Stimulated activated CD8-positive, alpha-beta memory T cell treated with anti-CD3 and anti-CD28 coated beads, Interleukin-7, amount 100 ng/mL, for 1 hour (primary cell): ENCODE results near the gene CABP4.
"Not testable (repeated sequence)": the region's sequence is repeated elsewhere in the genome, so short reads cannot be mapped to it uniquely, and the experiment has no call there.

Experiments used
- DNase-seq, 2 donors: peaks; one replicate each; pipeline ENCODE4 v3.0.0-alpha.2; 2020; ENCODE audit warnings: low read depth in 2 of 2

Gene CABP4

GRCh38 chr11:67453816-67454732, 1.1 kb upstream of the CABP4 start:
- no peak for DNase-seq

DNA sequence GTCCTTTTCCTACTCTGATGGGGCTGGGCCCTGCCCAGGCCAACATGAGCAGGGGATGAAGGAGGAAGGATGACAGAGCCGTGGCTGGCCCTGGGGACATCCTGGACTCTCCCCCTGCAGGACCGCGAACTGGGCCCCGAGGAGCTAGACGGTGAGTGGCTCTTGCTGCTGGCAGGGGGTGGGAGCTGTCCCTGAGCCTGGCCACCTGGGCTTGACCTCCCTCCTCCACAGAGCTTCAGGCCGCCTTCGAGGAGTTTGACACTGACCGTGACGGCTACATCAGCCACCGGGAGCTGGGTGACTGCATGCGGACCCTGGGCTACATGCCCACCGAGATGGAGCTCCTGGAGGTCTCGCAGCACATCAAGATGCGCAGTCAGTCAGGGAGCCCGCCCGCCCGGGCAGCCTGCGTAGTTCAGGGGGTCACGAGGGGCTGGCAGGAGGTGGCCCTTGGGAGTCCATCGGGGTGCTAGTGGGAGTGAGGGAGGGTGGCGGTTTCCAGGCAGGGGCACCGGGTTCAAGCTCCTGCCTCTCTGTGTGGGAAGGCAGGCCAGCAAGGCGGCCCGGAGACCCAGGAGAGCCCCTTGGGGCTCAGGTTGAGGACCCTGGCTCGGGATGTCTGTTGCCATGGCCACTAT, 1.0 kb downstream of the CABP4 start:
- DNase-seq, result no peak

DNA sequence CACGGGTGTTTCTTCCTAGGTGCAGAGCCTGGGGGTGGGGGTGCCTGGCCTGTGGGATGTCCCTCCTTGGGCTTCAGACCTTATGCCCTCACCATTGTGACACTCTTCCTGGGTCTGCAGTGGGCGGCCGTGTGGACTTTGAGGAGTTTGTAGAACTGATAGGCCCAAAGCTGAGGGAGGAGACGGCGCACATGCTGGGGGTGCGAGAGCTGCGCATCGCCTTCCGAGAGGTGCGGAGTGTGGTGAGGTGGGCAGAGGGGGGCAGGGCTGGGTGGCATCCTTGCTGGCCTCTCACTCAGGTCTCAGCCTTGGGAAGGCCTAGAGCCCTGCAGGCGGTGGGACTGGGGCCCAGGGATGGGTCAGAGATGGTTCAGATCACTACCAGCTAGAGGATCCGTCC, 2.3 kb downstream of the CABP4 start:
- no peak for DNase-seq

DNA sequence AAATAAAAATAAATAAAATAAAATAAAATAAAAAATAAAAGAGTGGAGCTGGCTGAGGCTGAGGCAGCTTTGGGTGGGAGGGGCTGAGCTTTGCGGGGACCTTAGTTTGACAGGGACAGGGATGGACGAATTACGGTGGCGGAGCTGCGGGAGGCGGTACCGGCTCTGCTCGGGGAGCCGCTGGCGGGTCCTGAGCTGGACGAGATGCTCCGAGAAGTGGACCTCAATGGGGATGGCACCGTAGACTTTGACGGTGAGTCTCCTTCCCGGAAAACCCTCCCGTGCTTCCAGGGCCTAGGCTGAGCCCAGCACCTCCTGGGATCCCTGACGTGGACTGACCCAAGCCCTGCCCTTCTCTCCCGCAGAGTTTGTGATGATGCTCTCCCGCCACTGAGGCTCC, 3.1 kb downstream of the CABP4 start:
- no peak for DNase-seq

- no peak for DNase-seq
Measured at GRCh38 chr11:67463186-67463585, 8.0 kb downstream of the CABP4 start.

GRCh38 chr11:67463680-67464410, 8.7 kb downstream of the CABP4 start:
- no peak for DNase-seq

DNA sequence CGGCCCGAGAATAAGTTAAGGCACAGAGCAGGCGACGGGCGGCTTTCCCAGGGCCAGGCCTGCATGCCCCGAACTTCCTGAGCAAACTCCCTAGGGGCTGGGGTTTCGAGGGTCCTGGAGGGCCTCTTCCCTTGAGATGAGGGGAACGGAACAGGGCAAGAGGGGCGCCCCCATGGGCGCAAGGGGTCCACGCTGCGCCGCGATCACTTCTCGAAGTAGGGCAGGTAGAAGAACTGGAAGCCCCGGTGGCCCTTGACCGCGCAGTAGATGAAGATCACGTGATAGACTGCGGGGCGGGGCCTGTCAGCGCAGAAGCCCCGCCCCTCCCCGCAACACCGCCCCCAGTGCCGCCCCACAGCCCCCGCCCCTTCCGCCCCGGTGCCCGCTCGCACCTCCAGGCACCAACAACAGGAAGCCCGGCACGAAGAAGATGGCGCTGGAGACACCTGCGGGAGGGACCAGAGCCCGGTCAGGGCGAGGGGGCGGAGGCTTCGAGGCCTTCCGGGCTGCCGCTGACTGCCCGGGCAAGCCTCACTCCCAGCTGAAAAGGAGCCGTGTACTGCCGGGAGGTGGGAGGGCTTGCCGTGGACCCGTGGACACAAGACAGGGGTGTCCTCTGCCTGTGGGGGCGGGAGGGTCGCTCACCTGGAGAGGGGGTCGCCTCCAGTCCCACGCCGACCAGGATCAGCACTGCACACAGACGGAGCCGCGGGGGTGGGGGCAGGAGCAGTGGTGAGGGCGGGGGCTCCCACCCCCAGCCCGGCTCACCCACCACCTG, 9.4 kb downstream of the CABP4 start:
- peak; percentile 75 to 84 for DNase-seq

DNA sequence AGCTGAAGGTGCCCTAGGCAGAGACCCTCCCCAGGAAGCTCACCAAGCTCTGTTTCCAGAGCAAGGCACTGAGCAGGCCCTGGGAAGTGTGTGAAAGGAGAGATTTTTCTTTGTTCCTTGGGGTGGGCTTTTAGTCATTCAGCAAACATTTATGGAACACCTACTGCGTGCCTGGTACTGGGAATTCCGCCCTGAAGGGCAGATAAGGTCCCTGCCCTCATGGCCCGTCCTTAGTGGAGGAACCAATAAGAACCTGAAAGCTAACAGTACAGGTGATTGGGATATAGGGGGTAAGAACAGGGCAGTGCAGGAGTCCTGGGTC, 10.0 kb downstream of the CABP4 start:
- no peak for DNase-seq

DNA sequence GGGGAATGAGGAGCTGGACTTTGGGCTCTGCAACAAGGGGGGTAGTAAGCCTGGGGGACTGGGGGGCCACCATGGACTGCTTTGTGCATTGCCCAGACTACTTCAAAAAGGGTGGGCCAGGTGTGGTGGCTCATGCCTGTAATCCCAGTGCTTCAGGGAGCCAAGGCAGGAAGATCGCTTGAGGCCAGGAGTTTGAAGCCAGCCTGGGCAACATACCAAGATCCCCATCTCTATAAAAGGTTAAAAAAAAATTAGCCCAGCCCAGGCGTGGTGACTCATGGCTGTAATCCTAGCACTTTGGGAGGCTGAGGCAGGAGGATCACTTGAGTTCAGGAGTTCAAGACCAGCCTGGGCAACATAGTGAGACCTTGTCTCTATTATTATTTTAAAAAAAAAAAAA, 10.4 kb downstream of the CABP4 start:
- DNase-seq, result not testable (repeated sequence)

- DNase-seq, result no peak
Measured at GRCh38 chr11:67466367-67466766, 11.2 kb downstream of the CABP4 start.

DNA sequence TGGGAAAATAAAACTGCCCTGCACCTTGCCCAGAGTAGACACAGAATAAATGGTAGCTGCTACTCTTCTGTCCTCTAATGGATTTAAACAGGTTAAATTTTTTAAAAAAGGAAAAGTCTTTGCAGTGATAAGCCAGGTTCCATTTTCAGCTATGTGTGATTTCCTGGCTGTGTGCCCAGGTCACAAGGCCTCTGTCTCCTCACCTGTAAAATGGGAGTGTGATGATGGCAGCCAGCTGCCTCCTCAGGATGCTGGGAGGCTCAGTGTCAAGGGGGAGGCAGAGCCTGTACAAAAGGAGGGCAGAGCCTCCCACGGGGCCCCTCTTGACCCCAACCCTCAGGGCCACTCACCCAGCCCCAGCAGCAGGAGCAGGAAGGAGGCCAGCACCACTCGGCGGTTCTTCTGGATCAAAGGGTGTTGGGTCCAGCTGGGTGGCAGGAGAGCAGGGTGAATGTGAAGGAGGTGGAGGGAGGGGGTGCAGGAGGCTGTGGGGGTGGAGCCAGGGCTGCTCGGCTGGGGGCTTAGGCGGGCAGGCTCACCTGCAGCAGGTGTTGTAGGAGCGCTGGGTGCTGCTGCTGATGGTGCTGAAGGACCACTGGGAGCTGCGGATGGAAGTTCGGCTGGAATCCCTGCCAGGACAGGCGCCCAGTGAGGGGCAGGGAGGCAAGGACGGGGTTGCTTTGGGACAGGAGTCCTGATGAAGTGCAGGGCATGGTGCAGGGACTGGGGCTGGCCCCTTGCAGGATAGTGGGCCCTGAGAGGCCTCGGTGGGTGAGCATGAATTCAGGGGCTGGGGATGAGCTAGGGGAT, 12.0 kb downstream of the CABP4 start:
- no peak for DNase-seq

- DNase-seq, result no peak
Measured at GRCh38 chr11:67468056-67468455, 12.9 kb downstream of the CABP4 start.

DNA sequence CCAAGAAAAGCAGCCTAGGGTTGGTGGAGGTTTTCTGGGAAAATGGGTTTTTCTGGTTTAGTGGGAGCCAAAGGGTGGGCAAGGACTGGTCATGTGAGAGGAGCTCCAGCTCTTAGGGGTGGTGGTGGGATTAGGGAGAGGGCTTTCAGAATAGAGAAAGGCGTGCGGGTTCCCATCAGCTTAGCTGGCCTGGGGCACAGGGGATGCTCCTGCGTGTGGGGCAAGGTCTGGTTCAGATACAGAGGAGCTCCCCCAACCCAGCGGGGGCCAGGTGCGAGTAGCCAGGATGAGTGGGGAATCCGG, 13.3 kb downstream of the CABP4 start:
- no peak for DNase-seq

- peak; percentile 85 to 90 for DNase-seq
Measured at GRCh38 chr11:67468759-67469507, 13.8 kb downstream of the CABP4 start, which contains the start of gene TMEM134. TSS of gene TMEM134 (minus strand) at chr11:67469251. CDS start at chr11:67469192, 59 bp downstream.

- DNase-seq, result no peak
Measured at GRCh38 chr11:67469508-67469811, 14.3 kb downstream of the CABP4 start.

DNA sequence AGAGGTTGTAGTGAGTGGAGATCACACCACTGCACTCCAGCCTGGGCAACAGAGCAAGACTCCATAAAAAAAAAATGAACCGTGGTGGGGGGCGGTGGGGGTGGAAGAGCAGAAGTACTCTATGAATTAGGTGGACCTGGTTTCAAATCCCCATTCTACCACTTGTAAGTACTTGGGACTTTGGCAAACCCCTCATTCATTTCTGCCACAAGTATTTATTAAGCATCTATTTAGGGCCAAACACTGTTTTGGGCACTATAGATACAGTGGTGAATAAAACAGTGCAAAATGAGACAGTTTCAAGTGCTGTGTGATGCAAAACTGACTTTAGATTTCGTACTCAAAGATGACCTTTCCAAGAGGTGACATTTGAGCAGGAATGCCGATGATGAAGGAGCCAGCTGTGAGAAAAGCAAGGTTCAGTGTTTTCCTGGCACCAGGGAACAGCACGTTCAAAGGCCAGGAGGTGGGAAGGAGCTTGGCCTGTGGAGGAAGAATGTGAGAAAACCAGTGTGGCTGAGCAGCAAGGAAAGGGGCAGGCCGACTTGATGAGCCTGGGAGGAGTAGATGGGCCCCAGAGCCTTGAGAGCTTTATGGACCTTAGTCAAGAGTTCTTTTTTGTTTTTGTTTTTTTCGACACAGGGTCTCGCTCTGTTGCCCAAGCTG, 15.3 kb downstream of the CABP4 start:
- DNase-seq, result no peak

GRCh38 chr11:67472882-67473281, 17.7 kb downstream of the CABP4 start:
- DNase-seq, result no peak

- not testable (repeated sequence) for DNase-seq
Measured at GRCh38 chr11:67476692-67477091, 21.5 kb downstream of the CABP4 start.

DNA sequence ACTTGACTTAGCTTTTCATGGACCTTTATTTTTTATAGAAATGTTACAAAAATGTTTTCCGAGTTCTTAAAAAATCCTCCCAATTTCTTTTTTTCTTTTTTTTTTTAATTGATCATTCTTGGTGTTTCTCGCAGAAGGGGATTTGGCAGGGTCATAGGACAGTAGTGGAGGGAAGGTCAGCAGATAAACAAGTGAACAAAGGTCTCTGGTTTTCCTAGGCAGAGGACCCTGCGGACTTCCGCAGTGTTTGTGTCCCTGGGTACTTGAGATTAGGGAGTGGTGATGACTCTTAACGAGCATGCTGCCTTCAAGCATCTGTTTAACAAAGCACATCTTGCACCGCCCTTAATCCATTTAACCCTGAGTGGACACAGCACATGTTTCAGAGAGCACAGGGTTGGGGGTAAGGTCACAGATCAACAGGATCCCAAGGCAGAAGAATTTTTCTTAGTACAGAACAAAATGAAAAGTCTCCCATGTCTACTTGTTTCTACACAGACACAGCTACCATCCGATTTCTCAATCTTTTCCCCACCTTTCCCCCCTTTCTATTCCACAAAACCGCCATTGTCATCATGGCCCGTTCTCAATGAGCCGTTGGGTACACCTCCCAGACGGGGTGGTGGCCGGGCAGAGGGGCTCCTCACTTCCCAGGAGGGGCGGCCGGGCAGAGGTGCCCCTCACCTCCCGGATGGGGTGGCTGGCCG, 22.3 kb downstream of the CABP4 start:
- DNase-seq, result not testable (repeated sequence)
